GM12878 (cell line): ENCODE data around the gene MAP3K5.

Experiments
- BHLHE40 ChIP-seq, 2 experiments: fragments of 450-650 bp in 1 of 2; IDR thresholded peaks; 2 replicates each; pipeline ENCODE4 v1.6.1; 2011 to 2017; ENCODE audit warnings: low read depth in 2 of 2, borderline replicate concordance in 1 of 2, improper control_type of control experiment in 1 of 2, low read length in 1 of 2, mild to moderate bottlenecking in 1 of 2
- CEBPB ChIP-seq, 2 experiments: fragments of 150-350 bp in 1 of 2; IDR thresholded peaks; 2 replicates each; pipeline ENCODE4 v1.6.1; 2012 to 2014; ENCODE audit warnings: low read depth in 2 of 2, low read length in 2 of 2, borderline replicate concordance in 1 of 2, inconsistent platforms in 1 of 2
- EP300 ChIP-seq, 2 experiments: fragments of 150-350 bp in 1 of 2; IDR thresholded peaks; 2 replicates each; pipeline ENCODE4 v1.6.1; 2011 to 2012; ENCODE audit warnings: low read depth in 2 of 2, low read length in 2 of 2, borderline replicate concordance in 1 of 2, improper control_type of control experiment in 1 of 2, inconsistent platforms in 1 of 2; ENCODE audit not compliant: control insufficient read depth in 1 of 2
- ESRRA ChIP-seq: IDR thresholded peaks from 2 replicates; pipeline ENCODE4 v1.6.1; 2012; ENCODE audit warnings: mild to moderate bottlenecking, low read length, improper control_type of control experiment
- EZH2 ChIP-seq: IDR thresholded peaks from 2 replicates; pipeline ENCODE4 v1.6.1; 2012; ENCODE audit warnings: low read depth, mild to moderate bottlenecking, control low read depth, inconsistent platforms, low read length, borderline replicate concordance; ENCODE audit not compliant: control insufficient read depth
- NFIC ChIP-seq: IDR thresholded peaks from 2 replicates; pipeline ENCODE4 v1.6.1; 2012; ENCODE audit warnings: low read depth, mild to moderate bottlenecking, inconsistent platforms, low read length, moderate library complexity
- NR2C2 ChIP-seq: IDR thresholded peaks from 2 replicates; pipeline ENCODE4 v1.6.1; 2011; ENCODE audit warnings: borderline replicate concordance, low read depth; ENCODE audit not compliant: control insufficient read depth, insufficient read length
- POLR2A ChIP-seq: IDR thresholded peaks from 2 replicates; pipeline ENCODE4 v1.6.1; 2011; ENCODE audit warnings: low read depth, mild to moderate bottlenecking, low read length
- RAD21 ChIP-seq: IDR thresholded peaks from 2 replicates; pipeline ENCODE4 v1.6.1; 2011; ENCODE audit warnings: mild to moderate bottlenecking, low read depth, low read length, moderate library complexity; ENCODE audit not compliant: insufficient read depth
- RBBP5 ChIP-seq: fragments of 200-600 bp; sonication (generic); conservative IDR thresholded peaks from 2 replicates; pipeline ENCODE4 v1.6.1; 2016
- ZNF24 ChIP-seq: fragments of 450-650 bp; IDR thresholded peaks from 2 replicates; pipeline ENCODE4 v1.6.1; 2017; ENCODE audit warnings: antibody characterized with exemption, mild to moderate bottlenecking
- TF ChIP-seq, protein P1 (sequence below), 3 experiments: IDR thresholded peaks in 2 of 3; conservative IDR thresholded peaks in 1 of 3; 2 replicates each; pipeline ENCODE4 v1.5.1; 2011; ENCODE audit warnings: low read depth in 3 of 3, low read length in 3 of 3, mild to moderate bottlenecking in 3 of 3, control low read depth in 2 of 3, moderate library complexity in 2 of 3, inconsistent platforms in 1 of 3, mixed read lengths in 1 of 3; ENCODE audit not compliant: control insufficient read depth in 2 of 3, insufficient read depth in 1 of 3; ENCODE audit errors: extremely low read depth in 1 of 3

DNA sequence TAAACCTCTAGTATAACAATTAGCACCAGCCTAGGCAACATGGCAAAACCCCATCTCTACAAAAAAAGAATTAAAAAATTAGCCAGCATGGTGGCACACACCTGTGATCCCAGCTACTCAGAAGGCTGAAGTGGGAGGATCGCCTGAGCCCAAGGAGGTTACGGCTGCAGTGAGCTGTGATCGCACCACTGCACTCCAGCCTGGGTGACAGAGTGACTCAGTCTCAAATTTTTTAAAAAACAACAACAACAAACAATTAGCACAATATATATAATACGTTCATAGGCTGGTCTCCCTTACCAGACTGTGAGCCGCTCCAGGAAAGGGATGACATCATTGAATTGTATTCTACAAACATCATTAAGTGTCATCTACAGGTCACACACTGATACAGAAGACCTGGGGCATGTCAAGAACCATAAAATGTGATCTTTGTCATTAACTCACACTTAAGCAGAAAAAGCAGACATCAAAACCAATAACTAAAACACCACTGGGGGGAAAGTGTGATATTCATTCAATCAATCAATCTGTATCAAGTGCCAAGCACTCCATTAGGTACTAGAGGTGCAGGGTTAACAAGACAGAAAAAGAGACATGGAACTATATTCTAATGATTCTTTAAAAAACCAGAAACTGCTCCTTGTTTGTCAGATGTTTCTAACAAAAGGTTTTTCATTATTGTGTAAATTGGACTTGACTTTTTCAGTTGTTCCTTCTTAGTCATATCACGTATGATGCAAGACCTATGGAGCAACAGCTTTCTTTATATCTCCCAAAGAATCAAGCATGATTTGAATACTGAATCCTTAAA is 17.8 kb downstream of the MAP3K5 start:
- 0 out of 4 replicates have a peak, but pooled peaks of 1 of the 2 experiments have one; percentile 35 for TF ChIP-seq CEBPB (IDR thresholded peaks at IDR 0.05; ENCODE audit: borderline replicate concordance in 1 of 2, low read depth in 2 of 2, low read length in 2 of 2)
- TF ChIP-seq, protein P1, sequence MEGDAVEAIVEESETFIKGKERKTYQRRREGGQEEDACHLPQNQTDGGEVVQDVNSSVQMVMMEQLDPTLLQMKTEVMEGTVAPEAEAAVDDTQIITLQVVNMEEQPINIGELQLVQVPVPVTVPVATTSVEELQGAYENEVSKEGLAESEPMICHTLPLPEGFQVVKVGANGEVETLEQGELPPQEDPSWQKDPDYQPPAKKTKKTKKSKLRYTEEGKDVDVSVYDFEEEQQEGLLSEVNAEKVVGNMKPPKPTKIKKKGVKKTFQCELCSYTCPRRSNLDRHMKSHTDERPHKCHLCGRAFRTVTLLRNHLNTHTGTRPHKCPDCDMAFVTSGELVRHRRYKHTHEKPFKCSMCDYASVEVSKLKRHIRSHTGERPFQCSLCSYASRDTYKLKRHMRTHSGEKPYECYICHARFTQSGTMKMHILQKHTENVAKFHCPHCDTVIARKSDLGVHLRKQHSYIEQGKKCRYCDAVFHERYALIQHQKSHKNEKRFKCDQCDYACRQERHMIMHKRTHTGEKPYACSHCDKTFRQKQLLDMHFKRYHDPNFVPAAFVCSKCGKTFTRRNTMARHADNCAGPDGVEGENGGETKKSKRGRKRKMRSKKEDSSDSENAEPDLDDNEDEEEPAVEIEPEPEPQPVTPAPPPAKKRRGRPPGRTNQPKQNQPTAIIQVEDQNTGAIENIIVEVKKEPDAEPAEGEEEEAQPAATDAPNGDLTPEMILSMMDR (IDR thresholded peaks at IDR 0.05 in 2 of 3, conservative IDR thresholded peaks at IDR 0.05 in 1 of 3; ENCODE audit: control insufficient read depth in 2 of 3, extremely low read depth in 1 of 3, insufficient read depth in 1 of 3, low read depth in 3 of 3, low read length in 3 of 3), result no peak
- TF ChIP-seq EZH2, result no peak
- TF ChIP-seq RBBP5, result no peak
- TF ChIP-seq RAD21, result no peak
- TF ChIP-seq ZNF24, result peak; percentile 36; the same call in 1 of the 2 replicates
- TF ChIP-seq NR2C2, result no peak
- no peak for TF ChIP-seq EP300 (IDR thresholded peaks at IDR 0.05; ENCODE audit: borderline replicate concordance in 1 of 2, control insufficient read depth in 1 of 2, low read depth in 2 of 2, low read length in 2 of 2)
- TF ChIP-seq BHLHE40 (IDR thresholded peaks at IDR 0.05; ENCODE audit: borderline replicate concordance in 1 of 2, low read depth in 2 of 2, low read length in 1 of 2), result no peak
- TF ChIP-seq ESRRA, result no peak
- TF ChIP-seq NFIC, result no peak
- TF ChIP-seq POLR2A, result no peak
